HTR-8/SVneo (cell line): ENCODE measurements around the gene IQCK.
"Not testable (repeated sequence)": the region's sequence is repeated elsewhere in the genome, so short reads cannot be mapped to it uniquely, and the experiment has no call there.

Experiments used
- DNase-seq: peaks from one replicate; pipeline ENCODE4 v3.0.0; 2011; ENCODE audit warnings: low spot score, mixed read lengths; ENCODE audit not compliant: insufficient read length
- FAIRE-seq: peaks from 2 replicates; lab custom pipeline; 2011; peaks lifted over from hg19 to GRCh38; lab: Jason Lieb, UNC

The IQCK gene

GRCh38 chr16:19784183-19784736 is 66.2 kb downstream of the IQCK start:
- FAIRE-seq (no peak), DNase-seq (no peak)

GRCh38 chr16:19785081-19785480 is 67.0 kb downstream of the IQCK start:
- DNase-seq: no peak
- no peak for FAIRE-seq

- DNase-seq: no peak
- FAIRE-seq: no peak
These were observed 67.5 kb downstream of the IQCK start for GRCh38 chr16:19785512-19786130.

- FAIRE-seq, DNase-seq: not testable (repeated sequence)
These were observed 83.3 kb downstream of the IQCK start for GRCh38 chr16:19801369-19801768.

GRCh38 chr16:19801824-19802223 is 83.8 kb downstream of the IQCK start:
- DNase-seq, FAIRE-seq: not testable (repeated sequence)

- DNase-seq (no peak), FAIRE-seq (no peak)
These were observed 84.5 kb downstream of the IQCK start for GRCh38 chr16:19802612-19803011.

- FAIRE-seq (no peak), DNase-seq (no peak)
These were observed 86.7 kb downstream of the IQCK start for GRCh38 chr16:19804538-19805323.

- DNase-seq (no peak), FAIRE-seq (no peak)
These were observed 87.5 kb downstream of the IQCK start for GRCh38 chr16:19805459-19806162.

GRCh38 chr16:19808061-19808641 is 90.1 kb downstream of the IQCK start:
- DNase-seq (no peak), FAIRE-seq (no peak)

- no peak for DNase-seq
- FAIRE-seq: no peak
These were observed 91.1 kb downstream of the IQCK start for GRCh38 chr16:19809121-19809635.

- DNase-seq: no peak
- FAIRE-seq: no peak
These were observed 91.6 kb downstream of the IQCK start for GRCh38 chr16:19809693-19810092.

GRCh38 chr16:19810817-19811731 is 93.0 kb downstream of the IQCK start:
- FAIRE-seq: peak; percentile 73
- DNase-seq: peak; percentile 55

GRCh38 chr16:19812986-19813385 is 94.9 kb downstream of the IQCK start:
- DNase-seq: no peak
- FAIRE-seq: no peak

GRCh38 chr16:19815418-19815817 is 97.3 kb downstream of the IQCK start:
- FAIRE-seq (no peak), DNase-seq (no peak)

- FAIRE-seq (no peak), DNase-seq (no peak)
These were observed 99.1 kb downstream of the IQCK start for GRCh38 chr16:19817122-19817521.

- no peak for FAIRE-seq
- DNase-seq: no peak
These were observed 99.8 kb downstream of the IQCK start for GRCh38 chr16:19817875-19818274.

GRCh38 chr16:19822533-19822932 is 104.5 kb downstream of the IQCK start:
- no peak for DNase-seq

GRCh38 chr16:19823322-19823721 is 105.3 kb downstream of the IQCK start:
- FAIRE-seq: no peak
- DNase-seq: no peak

More at GRCh38 chr16:19822533-19822932, 104.5 kb downstream of the IQCK start:
- no peak for FAIRE-seq

- DNase-seq (no peak), FAIRE-seq (no peak)
These were observed 106.1 kb downstream of the IQCK start for GRCh38 chr16:19824216-19824615.
